HEK293T (cell line): ENCODE results near the gene HIGD1A.
"Not testable (repeated sequence)": the region's sequence is repeated elsewhere in the genome, so short reads cannot be mapped to it uniquely, and the experiment has no call there.

Experiments
- CTCF ChIA-PET: fragments of 350-600 bp; formaldehyde crosslinking; extraction: SDS; loops from one replicate; lab custom pipeline; 2021; ENCODE audit warnings: antibody characterized with exemption, inconsistent platforms; lab: Yijun Ruan, JAX
- POLR2A ChIA-PET: fragments of 350-600 bp; formaldehyde crosslinking; extraction: SDS; loops from one replicate; lab custom pipeline; 2020; ENCODE audit warnings: antibody characterized with exemption, inconsistent platforms; lab: Yijun Ruan, JAX
- DNase-seq: peaks from one replicate; pipeline ENCODE4 v3.0.0; 2012; ENCODE audit warnings: mixed read lengths; ENCODE audit errors: extremely low spot score
- ARNT ChIP-seq: fragments of 450-650 bp; IDR thresholded peaks from 2 replicates; pipeline ENCODE4 v1.6.1; 2017; ENCODE audit warnings: mild to moderate bottlenecking
- BHLHE40 ChIP-seq: fragments of 450-650 bp; IDR thresholded peaks from 2 replicates; pipeline ENCODE4 v1.6.1; 2016; ENCODE audit warnings: mild to moderate bottlenecking, moderate library complexity, borderline replicate concordance
- CTBP1 ChIP-seq: fragments of 450-650 bp; IDR thresholded peaks from 2 replicates; pipeline ENCODE4 v1.6.1; 2016; ENCODE audit warnings: borderline replicate concordance
- ELF4 ChIP-seq: fragments of 450-650 bp; IDR thresholded peaks from 2 replicates; pipeline ENCODE4 v1.6.1; 2017; ENCODE audit warnings: antibody characterized with exemption
- FOXA1 ChIP-seq: fragments of 450-650 bp; IDR thresholded peaks from 2 replicates; pipeline ENCODE4 v1.6.1; 2016; ENCODE audit warnings: mild to moderate bottlenecking
- FOXK2 ChIP-seq: fragments of 450-650 bp; IDR thresholded peaks from 2 replicates; pipeline ENCODE4 v1.6.1; 2016; ENCODE audit warnings: mild to moderate bottlenecking
- FOXM1 ChIP-seq: fragments of 450-650 bp; IDR thresholded peaks from 2 replicates; pipeline ENCODE4 v1.6.1; 2017; ENCODE audit warnings: mild to moderate bottlenecking, borderline replicate concordance
- HDGF ChIP-seq: fragments of 450-650 bp; IDR thresholded peaks from 2 replicates; pipeline ENCODE4 v1.6.1; 2017; ENCODE audit warnings: antibody characterized with exemption, borderline replicate concordance
- L3MBTL2 ChIP-seq: fragments of 450-650 bp; conservative IDR thresholded peaks from 2 replicates; pipeline ENCODE4 v1.6.1; 2016; ENCODE audit warnings: mild to moderate bottlenecking
- LEF1 ChIP-seq: fragments of 450-650 bp; IDR thresholded peaks from 2 replicates; pipeline ENCODE4 v1.6.1; 2017; ENCODE audit warnings: mild to moderate bottlenecking, borderline replicate concordance
- NFRKB ChIP-seq: fragments of 450-650 bp; IDR thresholded peaks from 2 replicates; pipeline ENCODE4 v1.6.1; 2016; ENCODE audit warnings: mild to moderate bottlenecking, moderate library complexity
- PKNOX1 ChIP-seq: fragments of 450-650 bp; IDR thresholded peaks from 2 replicates; pipeline ENCODE4 v1.6.1; 2016
- SP1 ChIP-seq: fragments of 450-650 bp; IDR thresholded peaks from 2 replicates; pipeline ENCODE4 v1.6.1; 2017
- SUZ12 ChIP-seq: fragments of 450-650 bp; IDR thresholded peaks from 2 replicates; pipeline ENCODE4 v1.6.1; 2016; ENCODE audit warnings: mild to moderate bottlenecking
- TARDBP ChIP-seq: fragments of 450-650 bp; IDR thresholded peaks from 2 replicates; pipeline ENCODE4 v1.6.1; 2016
- ZNF384 ChIP-seq: fragments of 450-650 bp; IDR thresholded peaks from 2 replicates; pipeline ENCODE4 v1.6.1; 2016

The HIGD1A gene

GRCh38 chr3:42822828-42823227 is 18.5 kb upstream of the HIGD1A start:
- ChIA-PET POLR2A (interaction anchor here (1.0 kb wide), 1 partner anchor 18 kb away, joined by 3 read pairs; the partner anchor contains the start of gene HIGD1A), CTCF (interaction anchor here (0.7 to 1.0 kb wide), 2 partner anchors 17 to 1707 kb away, joined by 4 read pairs; no protein-coding TSS in a partner anchor)
- no peak for DNase-seq
- TF ChIP-seq ZNF384 = no peak
- peak; percentile 26; the same call in 1 of the 2 replicates for TF ChIP-seq PKNOX1

- POLR2A ChIA-PET = interaction anchor here (5.2 kb wide), 1 partner anchor 16 kb away, joined by 32 read pairs; the partner anchor contains the start of gene HIGD1A
- DNase-seq = no peak
- no peak for TF ChIP-seq L3MBTL2
- TF ChIP-seq FOXK2 = no peak
- TF ChIP-seq BHLHE40 = no peak
- no peak for TF ChIP-seq NFRKB
- TF ChIP-seq FOXA1 = no peak
- no peak for TF ChIP-seq CTBP1
- CTCF ChIA-PET = interaction anchor here (0.7 to 1.2 kb wide), 2 partner anchors 10 to 141 kb away, joined by 3 read pairs; no protein-coding TSS in a partner anchor
These were observed 16.4 kb upstream of the HIGD1A start for GRCh38 chr3:42820746-42821051.

GRCh38 chr3:42819351-42819965 is 15.2 kb upstream of the HIGD1A start:
- no peak for TF ChIP-seq L3MBTL2
- no peak for TF ChIP-seq CTBP1
- no peak for TF ChIP-seq TARDBP
- TF ChIP-seq HDGF = no peak
- no peak for TF ChIP-seq ARNT
- TF ChIP-seq LEF1 = no peak
- no peak for TF ChIP-seq ELF4
- no peak for TF ChIP-seq FOXK2
- TF ChIP-seq NFRKB = no peak
- DNase-seq = peak; percentile 55
- CTCF ChIA-PET = interaction anchor here (0.6 to 1.6 kb wide), 3 partner anchors 32 to 136 kb away, joined by 3 to 4 read pairs (median 3); no protein-coding TSS in a partner anchor
- POLR2A ChIA-PET = interaction anchor here (0.8 to 5.2 kb wide), 3 partner anchors 15 to 219 kb away, joined by 4 to 32 read pairs (median 4); partner anchors contain the start of genes HIGD1A and NKTR

GRCh38 chr3:42815826-42816225 is 11.5 kb upstream of the HIGD1A start:
- CTCF ChIA-PET = interaction anchor here (0.6 to 1.2 kb wide), 5 partner anchors 11 to 78 kb away, joined by 3 to 4 read pairs (median 4); partner anchors contain the start of gene HIGD1A
- POLR2A ChIA-PET = interaction anchor here (4.3 kb wide), 1 partner anchor 11 kb away, joined by 36 read pairs; the partner anchor contains the start of gene HIGD1A
- TF ChIP-seq PKNOX1 (peak; percentile 26; the same call in 1 of the 2 replicates), BHLHE40 (no peak)
- no peak for DNase-seq

- ChIA-PET POLR2A (interaction anchor here (4.3 kb wide), 1 partner anchor 10 kb away, joined by 36 read pairs; the partner anchor contains the start of gene HIGD1A), CTCF (interaction anchor here (0.7 to 0.9 kb wide), 2 partner anchors 15 to 66 kb away, joined by 4 read pairs; no protein-coding TSS in a partner anchor)
- no peak for TF ChIP-seq ZNF384
- TF ChIP-seq NFRKB = no peak
- TF ChIP-seq LEF1 = no peak
- TF ChIP-seq SP1 = no peak
- no peak for TF ChIP-seq TARDBP
- TF ChIP-seq ARNT = no peak
- no peak for TF ChIP-seq FOXK2
- TF ChIP-seq PKNOX1 = no peak
- no peak for TF ChIP-seq SUZ12
- TF ChIP-seq BHLHE40 = no peak
- TF ChIP-seq ELF4 = no peak
- TF ChIP-seq FOXA1 = no peak
- no peak for TF ChIP-seq FOXM1
- TF ChIP-seq L3MBTL2 = no peak
- DNase-seq = no peak
These were observed 10.7 kb upstream of the HIGD1A start for GRCh38 chr3:42814914-42815507.

- TF ChIP-seq LEF1 = no peak
- ChIA-PET POLR2A (interaction anchor here (4.3 kb wide), 1 partner anchor 10 kb away, joined by 36 read pairs; the partner anchor contains the start of gene HIGD1A), CTCF (no interaction called here)
- DNase-seq = no peak
These were observed 10.0 kb upstream of the HIGD1A start for GRCh38 chr3:42814246-42814645.

GRCh38 chr3:42811118-42811883 is 7.0 kb upstream of the HIGD1A start:
- DNase-seq, CTCF ChIA-PET, POLR2A ChIA-PET: not testable (repeated sequence)

GRCh38 chr3:42810706-42811105 is 6.4 kb upstream of the HIGD1A start:
- POLR2A ChIA-PET, CTCF ChIA-PET, DNase-seq: not testable (repeated sequence)
